GM18951 (cell line): ENCODE measurements around the gene CHRNB2.

Experiments used
- POLR2A ChIP-seq: IDR thresholded peaks from 4 replicates; pipeline ENCODE4 v1.6.1; 2011; ENCODE audit warnings: mild to moderate bottlenecking; ENCODE audit not compliant: insufficient read length, insufficient read depth; ENCODE audit errors: extremely low read depth
- in situ Hi-C: fragments of 300-500 bp; cut with MboI; formaldehyde crosslinking; loops from one replicate; pipeline ENCODE4 v1.12.0; 2022; ENCODE audit warnings: low sequenced_read_pairs, mixed read lengths, inconsistent platforms; ENCODE audit not compliant: unreplicated experiment

The CHRNB2 gene

GRCh38 chr1:154557939-154558719 is 9.4 kb upstream of the CHRNB2 start, which contains the start of gene UBE2Q1:
TSS of gene UBE2Q1 (minus strand) at chr1:154558662. CDS start at chr1:154558553, 109 bp downstream.
- no peak for TF ChIP-seq POLR2A
- in situ Hi-C loops = loop anchor here (25.0 kb wide), 1 partner anchor 329 kb away; no protein-coding TSS in a partner anchor

- TF ChIP-seq POLR2A = peak; percentile 64
- in situ Hi-C loops = loop anchor here (25.0 kb wide), 1 partner anchor 328 kb away; no protein-coding TSS in a partner anchor
Observed at GRCh38 chr1:154558720-154559465, 8.7 kb upstream of the CHRNB2 start.

- in situ Hi-C loops = loop anchor here (10.0 to 25.0 kb wide), 2 partner anchors 328 to 515 kb away; partner anchors contain the start of gene EFNA3
- no peak for TF ChIP-seq POLR2A
Observed at GRCh38 chr1:154559466-154560044, 8.0 kb upstream of the CHRNB2 start.

GRCh38 chr1:154565876-154566275 is 1.7 kb upstream of the CHRNB2 start:
- TF ChIP-seq POLR2A = no peak
- in situ Hi-C loops = loop anchor here (10.0 to 25.0 kb wide), 2 partner anchors 321 to 509 kb away; partner anchors contain the start of gene EFNA3

- no peak for TF ChIP-seq POLR2A
- in situ Hi-C loops = loop anchor here (10.0 to 25.0 kb wide), 2 partner anchors 319 to 507 kb away; partner anchors contain the start of gene EFNA3
Observed at GRCh38 chr1:154568157-154568815, 708 bp downstream of the CHRNB2 start.

GRCh38 chr1:154571244-154571963 is 3.8 kb downstream of the CHRNB2 start:
- TF ChIP-seq POLR2A = no peak
- in situ Hi-C loops = loop anchor here (25.0 kb wide), 1 partner anchor 316 kb away; no protein-coding TSS in a partner anchor

GRCh38 chr1:154571964-154572288 is 4.3 kb downstream of the CHRNB2 start:
- in situ Hi-C loops = loop anchor here (25.0 kb wide), 1 partner anchor 315 kb away; no protein-coding TSS in a partner anchor
- no peak for TF ChIP-seq POLR2A

- TF ChIP-seq POLR2A = no peak
- in situ Hi-C loops = loop anchor here (25.0 kb wide), 1 partner anchor 315 kb away; no protein-coding TSS in a partner anchor
Observed at GRCh38 chr1:154572468-154573167, 5.0 kb downstream of the CHRNB2 start.

- TF ChIP-seq POLR2A = no peak
Observed at GRCh38 chr1:154573168-154573510, 5.6 kb downstream of the CHRNB2 start.

GRCh38 chr1:154574716-154575115 is 7.1 kb downstream of the CHRNB2 start:
- in situ Hi-C loops = loop anchor here (25.0 kb wide), 1 partner anchor 313 kb away; no protein-coding TSS in a partner anchor
- no peak for TF ChIP-seq POLR2A

More at GRCh38 chr1:154573168-154573510, 5.6 kb downstream of the CHRNB2 start:
- in situ Hi-C loops = loop anchor here (25.0 kb wide), 1 partner anchor 314 kb away; no protein-coding TSS in a partner anchor

- in situ Hi-C loops = no loop called here
- no peak for TF ChIP-seq POLR2A
Observed at GRCh38 chr1:154575147-154575927, 7.8 kb downstream of the CHRNB2 start.
